COLO668 (cell line): ENCODE measurements around the gene SIRPB2.
A peak's percentile ranks its signal among the peaks of the same experiment; 100 is the strongest.

Experiments
- DNase-seq: peaks from one replicate; lab custom pipeline; 2025; ENCODE audit not compliant: unreplicated experiment; lab: John Stamatoyannopoulos, UW

SIRPB2 gene

GRCh38 chr20:1472556-1473245 lies 18.5 kb downstream of the SIRPB2 start:
- no peak for DNase-seq

- no peak for DNase-seq
Measured at GRCh38 chr20:1471242-1471641, 20.0 kb downstream of the SIRPB2 start.

- DNase-seq: peak; percentile 86
Measured at GRCh38 chr20:1469925-1470571, 21.2 kb downstream of the SIRPB2 start.

- no peak for DNase-seq
Measured at GRCh38 chr20:1469306-1469905, 21.8 kb downstream of the SIRPB2 start.

GRCh38 chr20:1468117-1468624 lies 23.0 kb downstream of the SIRPB2 start:
- no peak for DNase-seq

GRCh38 chr20:1467355-1468116 lies 23.7 kb downstream of the SIRPB2 start:
- peak; percentile 47 for DNase-seq

GRCh38 chr20:1467082-1467354 lies 24.2 kb downstream of the SIRPB2 start:
- DNase-seq: no peak

- DNase-seq: peak; percentile 98
Measured at GRCh38 chr20:1466211-1467081, 24.8 kb downstream of the SIRPB2 start, which contains the start of gene NSFL1C. Gene NSFL1C, minus strand, starts transcription at chr20:1466849. Its CDS starts 25 bp downstream, at chr20:1466824.

GRCh38 chr20:1465470-1466210 lies 25.6 kb downstream of the SIRPB2 start:
- DNase-seq: no peak

- no peak for DNase-seq
Measured at GRCh38 chr20:1463971-1464570, 27.1 kb downstream of the SIRPB2 start.

- no peak for DNase-seq
Measured at GRCh38 chr20:1462834-1463233, 28.4 kb downstream of the SIRPB2 start.

GRCh38 chr20:1462001-1462400 lies 29.2 kb downstream of the SIRPB2 start:
- no peak for DNase-seq

GRCh38 chr20:1460275-1460674 lies 30.9 kb downstream of the SIRPB2 start:
- DNase-seq: no peak

GRCh38 chr20:1457992-1458391 lies 33.2 kb downstream of the SIRPB2 start:
- DNase-seq: no peak

GRCh38 chr20:1456300-1456699 lies 34.9 kb downstream of the SIRPB2 start:
- no peak for DNase-seq

GRCh38 chr20:1450926-1451491 lies 40.2 kb downstream of the SIRPB2 start:
- no peak for DNase-seq

- DNase-seq: no peak
Measured at GRCh38 chr20:1449370-1449769, 41.9 kb downstream of the SIRPB2 start.

GRCh38 chr20:1448081-1448620 lies 43.1 kb downstream of the SIRPB2 start:
- DNase-seq: no peak

GRCh38 chr20:1446536-1446935 lies 44.7 kb downstream of the SIRPB2 start:
- DNase-seq: no peak
